Adipose tissue (tissue), 3 donors: ENCODE measurements around the gene IL6ST. TPM values are rescaled to one million over a fixed set of nuclear protein-coding genes. Genes with fewer than 3 reads are reported as not detected.

Experiments used
- H3K27ac ChIP-seq: one replicate; pipeline ENCODE4 v1.5.1; 2013; ENCODE audit warnings: low read depth, low read length
- WGBS, 3 donors: extraction: QIAGEN DNeasy Blood & Tissue Kit; methylation state at CpG; one replicate each; pipeline ENCODE4 v1.1.7; 2013; 5-methylcytosine and 5-hydroxymethylcytosine counted together
- polyA plus RNA-seq, 3 donors: library from polyadenylated mRNA; stranded (reverse); fragments of 200-250 nt; gene quantifications; one replicate each; pipeline ENCODE4 v1.2.3, GENCODE V29; 2013
- donor health status: healthy with polysubstance abuse.
- donor health status: Bipolar disorder and iron deficiency.
- donor health status: healthy.

Gene IL6ST
- polyA plus RNA-seq, 3 donors = 17.6 to 75.5 (median 61.9) TPM

DNA sequence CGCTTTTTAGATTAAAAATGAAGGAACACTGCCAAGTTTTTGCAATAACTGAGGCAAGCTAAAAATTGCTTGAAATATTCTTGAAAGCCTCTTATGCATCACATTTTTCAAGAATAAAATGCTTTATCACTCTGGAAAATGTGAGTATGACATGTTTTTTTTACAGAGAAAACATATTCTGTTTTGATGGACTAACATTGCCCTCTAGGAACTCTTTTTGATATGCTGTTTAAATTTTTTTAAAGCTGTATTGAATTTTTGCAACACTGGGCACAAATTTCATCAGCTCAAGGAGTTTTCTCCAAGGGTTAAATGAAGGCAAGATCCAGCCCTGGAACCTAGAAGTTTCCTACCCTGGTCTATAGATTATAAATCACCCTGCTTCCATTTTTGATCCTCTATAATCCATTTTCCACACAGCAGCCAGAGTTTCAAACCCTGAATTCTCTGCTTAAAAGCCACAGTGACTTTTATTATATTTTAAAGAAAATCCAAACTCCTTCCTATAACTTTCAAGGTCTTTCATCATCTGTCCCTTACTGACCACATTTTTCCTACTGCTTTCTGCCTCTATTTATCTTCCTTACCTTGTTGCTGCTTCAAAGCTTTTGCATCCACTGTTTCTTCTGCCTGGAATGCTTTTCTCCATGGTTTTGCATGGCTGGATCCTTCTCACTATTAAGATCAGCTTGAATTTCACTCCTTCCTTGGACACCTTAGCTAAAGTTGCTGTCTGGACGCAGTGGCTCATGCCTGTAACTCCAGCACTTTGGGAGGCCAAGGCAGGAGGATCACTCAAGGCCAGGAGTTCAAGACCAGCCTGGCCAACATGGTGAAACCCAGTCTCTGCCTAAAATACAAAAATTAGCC is 82.7 kb downstream of the IL6ST start:
- 69 to 77% (median 71%) methylated on average over 2 of the region's 2 CpGs for WGBS, 3 donors
- H3K27ac ChIP-seq = no peak overlapping the region

- no peak overlapping the region for H3K27ac ChIP-seq
- WGBS, 3 donors = 45 to 98% (median 64%) methylated on average over 1 of the region's 1 CpG
These were observed 86.0 kb downstream of the IL6ST start for GRCh38 chr5:55908804-55909203.

GRCh38 chr5:55907927-55908326 is 86.8 kb downstream of the IL6ST start:
- WGBS, 3 donors = 96 to 97% (median 97%) methylated on average over 7 of the region's 7 CpGs
- no peak overlapping the region for H3K27ac ChIP-seq

GRCh38 chr5:55905251-55905650 is 89.5 kb downstream of the IL6ST start:
- WGBS, 3 donors = 74 to 84% (median 79%) methylated on average over 4 of the region's 4 CpGs
- no peak overlapping the region for H3K27ac ChIP-seq

DNA sequence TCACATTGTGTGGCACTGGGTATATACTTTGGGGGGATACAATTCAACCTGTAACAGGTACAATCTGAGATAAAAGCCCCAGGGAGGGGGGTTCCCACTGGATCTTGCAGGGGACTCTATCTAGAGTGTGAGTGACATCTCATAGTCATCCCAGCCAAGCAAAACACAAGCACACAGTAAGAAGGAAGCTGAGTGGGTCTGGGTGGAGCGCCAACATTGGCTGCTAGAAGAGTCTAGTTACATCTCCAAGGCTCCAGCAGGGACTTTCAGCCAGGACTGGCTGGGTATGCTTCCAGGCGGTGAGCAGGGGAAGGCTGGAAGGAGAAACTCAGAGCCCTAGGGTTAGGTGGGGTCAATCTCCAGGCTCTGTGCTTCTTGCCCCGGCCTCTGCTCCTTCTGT is 90.6 kb downstream of the IL6ST start:
- no peak overlapping the region for H3K27ac ChIP-seq
- WGBS, 3 donors = 65 to 97% (median 86%) methylated on average over 3 of the region's 3 CpGs

- H3K27ac ChIP-seq = no peak overlapping the region
- 63 to 84% (median 76%) methylated on average over 19 of the region's 19 CpGs for WGBS, 3 donors
These were observed 91.6 kb downstream of the IL6ST start for GRCh38 chr5:55903121-55903701.

- H3K27ac ChIP-seq = no peak overlapping the region
- 81 to 90% (median 81%) methylated on average over 5 of the region's 5 CpGs for WGBS, 3 donors
These were observed 92.1 kb downstream of the IL6ST start for GRCh38 chr5:55902696-55903095.

DNA sequence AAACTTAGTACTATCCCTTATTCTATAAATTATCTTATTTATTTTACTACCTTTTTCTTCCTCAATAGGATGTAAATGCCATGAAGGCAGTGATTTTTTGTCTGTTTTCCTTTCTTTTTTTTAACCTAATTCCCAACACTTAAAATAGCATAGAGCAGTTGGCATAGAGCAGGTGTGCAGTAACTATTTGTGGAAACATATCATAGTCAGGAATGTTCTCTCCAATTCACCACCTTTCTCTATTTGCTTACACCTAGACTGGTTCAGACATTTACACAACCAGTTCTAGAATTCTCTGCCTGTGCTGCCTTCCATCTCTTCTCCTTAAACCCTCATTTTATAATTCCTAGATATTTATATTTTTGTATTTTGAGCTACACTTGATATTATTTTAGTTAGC is 94.0 kb downstream of the IL6ST start:
- no peak overlapping the region for H3K27ac ChIP-seq

GRCh38 chr5:55900068-55900467 is 94.7 kb downstream of the IL6ST start:
- no peak overlapping the region for H3K27ac ChIP-seq
- WGBS, 3 donors = 79 to 95% (median 86%) methylated on average over 1 of the region's 1 CpG

DNA sequence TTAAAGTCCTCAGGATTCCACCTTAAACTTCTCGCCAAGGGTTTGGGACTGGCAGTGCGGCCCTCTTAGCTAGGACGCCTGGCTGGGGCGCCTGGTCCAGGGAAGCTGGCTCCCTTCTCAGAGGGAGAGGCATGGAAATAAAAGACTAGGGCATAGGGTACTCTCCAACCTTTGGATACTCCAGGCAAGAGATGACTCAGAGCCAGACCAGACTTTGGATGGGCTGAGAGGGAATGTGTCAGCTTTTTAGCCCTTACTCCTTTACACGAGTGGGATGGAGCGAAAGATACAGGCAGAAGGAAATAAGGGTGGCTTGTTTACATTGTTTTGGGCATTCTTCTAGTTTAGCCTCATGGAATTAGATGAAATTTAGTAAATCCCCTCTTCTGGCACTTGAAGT is 95.4 kb downstream of the IL6ST start:
- H3K27ac ChIP-seq = no peak overlapping the region
- 89 to 91% (median 90%) methylated on average over 6 of the region's 6 CpGs for WGBS, 3 donors

DNA sequence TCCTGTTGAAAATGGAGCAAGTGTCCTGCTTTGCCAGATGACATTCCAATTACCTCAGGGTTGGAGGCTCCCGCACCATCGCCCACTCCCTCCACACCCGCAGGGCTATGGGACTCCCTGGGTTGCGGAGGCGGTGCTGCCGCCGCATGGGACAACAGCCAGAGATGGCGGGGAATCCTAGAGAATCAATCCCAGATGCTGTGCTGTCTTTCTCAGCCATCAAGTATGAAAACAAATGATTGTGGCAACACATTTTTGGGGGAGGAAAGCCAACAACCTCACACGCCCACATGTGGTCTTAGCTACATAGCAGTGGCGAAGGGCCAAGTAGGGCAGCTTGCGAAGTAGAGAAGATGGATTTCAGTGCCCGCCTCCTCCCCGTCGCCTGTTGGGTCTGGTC is 96.9 kb downstream of the IL6ST start:
- 46 to 80% (median 63%) methylated on average over 14 of the region's 14 CpGs for WGBS, 3 donors
- no peak overlapping the region for H3K27ac ChIP-seq

GRCh38 chr5:55897206-55897894 is 97.4 kb downstream of the IL6ST start:
- WGBS, 3 donors = 69 to 80% (median 77%) methylated on average over 8 of the region's 8 CpGs
- no peak overlapping the region for H3K27ac ChIP-seq

DNA sequence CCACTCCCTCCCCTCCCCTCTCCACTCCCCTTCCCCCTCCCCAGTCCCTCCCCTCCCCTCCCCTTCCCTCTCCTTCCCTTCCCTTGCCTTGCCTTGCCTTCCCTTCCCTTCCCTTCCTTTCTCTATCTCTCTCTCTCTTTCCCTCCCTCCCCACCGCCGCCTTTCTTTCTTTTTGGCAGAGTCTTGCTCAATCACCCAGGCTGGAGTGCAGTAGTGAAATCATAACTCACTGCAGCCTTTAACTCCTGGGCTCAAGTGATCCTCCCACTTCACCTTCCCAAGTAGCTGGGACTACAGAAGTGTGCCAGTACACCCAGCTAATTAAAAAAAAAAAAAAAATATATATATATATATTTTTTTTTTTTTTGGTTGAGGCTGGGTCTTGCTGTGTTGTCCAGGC is 98.1 kb downstream of the IL6ST start:
- 64 to 72% methylated on average over 2 of the region's 2 CpGs; no CpG with 5 or more reads in 1 of the 3 donors for WGBS, 3 donors
- H3K27ac ChIP-seq = no peak overlapping the region

GRCh38 chr5:55896238-55896637 is 98.5 kb downstream of the IL6ST start:
- 97 to 100% (median 99%) methylated on average over 2 of the region's 2 CpGs for WGBS, 3 donors

DNA sequence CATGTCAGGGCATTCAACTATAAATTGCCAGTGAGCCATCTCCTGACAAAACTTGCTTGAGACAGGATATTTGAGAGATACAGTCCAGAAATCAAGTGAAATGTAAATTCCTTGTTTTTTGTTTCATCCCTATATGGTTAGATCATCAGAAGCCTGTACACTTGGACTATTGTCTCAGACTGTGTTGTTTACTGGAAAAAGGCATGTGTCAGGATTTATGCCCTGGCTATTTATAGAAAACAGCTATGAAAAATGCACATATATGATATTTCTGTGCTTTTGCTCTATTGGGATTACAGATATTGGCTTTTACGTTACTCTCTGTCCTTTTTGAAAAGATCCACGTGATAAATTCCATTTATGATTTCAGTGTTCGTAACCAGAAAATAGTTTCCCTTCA is 99.4 kb downstream of the IL6ST start:
- H3K27ac ChIP-seq = no peak overlapping the region
- 82 to 91% (median 87%) methylated on average over 3 of the region's 3 CpGs for WGBS, 3 donors

More at GRCh38 chr5:55896238-55896637, 98.5 kb downstream of the IL6ST start:
- H3K27ac ChIP-seq = no peak overlapping the region

DNA sequence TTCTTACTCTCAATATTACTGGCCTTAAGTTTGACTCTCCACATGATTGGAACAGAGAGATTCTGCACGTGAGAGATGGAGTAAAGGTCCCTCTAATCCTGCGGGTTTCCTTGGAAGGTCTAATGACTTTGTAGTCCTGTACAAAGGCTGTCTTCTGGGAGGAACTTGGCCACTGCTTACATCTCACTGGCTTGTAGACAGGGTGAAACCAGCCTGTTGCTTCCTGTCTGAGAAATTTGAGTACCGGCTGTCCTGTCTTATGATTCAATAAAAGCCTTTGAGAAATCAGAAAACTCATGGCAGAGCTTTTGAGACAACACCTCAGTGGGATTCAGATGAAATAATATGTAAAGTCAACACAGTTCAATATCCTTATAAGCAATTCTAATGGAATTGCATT is 100.6 kb downstream of the IL6ST start:
- WGBS, 3 donors = 47 to 87% (median 52%) methylated on average over 3 of the region's 3 CpGs
- H3K27ac ChIP-seq = no peak overlapping the region

DNA sequence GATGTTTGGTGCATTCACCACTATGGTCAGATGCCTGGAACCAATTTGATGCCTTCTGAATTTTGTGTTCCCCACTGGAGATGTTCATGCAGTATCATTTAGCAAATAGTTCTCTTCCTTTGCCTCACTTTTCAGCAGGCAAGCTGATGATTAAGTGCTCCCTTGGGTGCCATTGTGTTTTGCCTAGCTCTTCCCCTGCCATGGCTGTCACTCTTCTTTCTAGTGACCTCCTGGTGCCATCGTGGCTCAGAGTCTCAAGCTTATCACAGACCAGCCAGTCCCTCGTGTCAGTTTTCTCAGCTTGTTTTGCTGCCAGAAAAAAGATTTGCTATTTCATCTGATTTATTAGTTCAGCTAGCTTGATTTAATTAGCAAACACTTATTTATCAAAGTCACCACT is 102.3 kb downstream of the IL6ST start:
- no peak overlapping the region for H3K27ac ChIP-seq
- WGBS, 3 donors = 31 to 58% (median 48%) methylated on average over 2 of the region's 2 CpGs

GRCh38 chr5:55888205-55888604 is 106.6 kb downstream of the IL6ST start:
- no peak overlapping the region for H3K27ac ChIP-seq
- WGBS, 3 donors = 88 to 91% (median 88%) methylated on average over 5 of the region's 5 CpGs

- H3K27ac ChIP-seq = no peak overlapping the region
- WGBS, 3 donors = 89 to 91% (median 90%) methylated on average over 9 of the region's 9 CpGs
These were observed 109.4 kb downstream of the IL6ST start for GRCh38 chr5:55885359-55885758.
